ENCODE results near the gene ATXN7L1. TPM values are rescaled to one million over a fixed set of nuclear protein-coding genes. Genes with fewer than 3 reads are reported as not detected.

Gene ATXN7L1
- total RNA-seq, 3 donors from 2014 or later (not counting 1 experiment from before 2014, with no cell fraction given), result 37.5 to 48.6 (median 47.9) TPM

- Histone ChIP-seq H3K36me3 (ENCODE audit: control insufficient read depth, insufficient read depth, low read length) (no peaks in the 10 kb centered on the region), H3K9me3 (ENCODE audit: control insufficient read depth, insufficient read depth, low read length) (peaks cover 19% of the 10 kb centered on the region), H3K4me1 (ENCODE audit: control insufficient read depth, insufficient read depth, low read length) (no peaks in the 10 kb centered on the region), H3K4me3 (ENCODE audit: low read length) (no peak overlapping the region), H3K27me3 (ENCODE audit: control insufficient read depth, insufficient read depth, low read length) (no peaks in the 10 kb centered on the region), H3K27ac (ENCODE audit: low read length) (no peak overlapping the region)
- Mint-ChIP-seq H3K36me3 (peaks cover 13% of the 10 kb centered on the region), H3K27me3 (ENCODE audit: low read depth in 2 of 2) (no peaks in the 10 kb centered on the region), H3K9me3 (peaks cover 2 to 11% of the 10 kb centered on the region in 2 donors), H3K4me1 (peaks cover 9 to 27% of the 10 kb centered on the region in 2 donors), H3K27ac (no peak overlapping the region), H3K4me3 (no peak overlapping the region)
- intact Hi-C loops (cut with micrococcal nuclease), result no loop called here
- DNase-seq (no peak), ATAC-seq (no peak)
- no peak for TF ChIP-seq CTCF (IDR thresholded peaks at IDR 0.05)
These were observed 160.9 kb downstream of the ATXN7L1 start for GRCh38 chr7:105715528-105715927.

GRCh38 chr7:105713488-105714465, 162.6 kb downstream of the ATXN7L1 start:
- Mint-ChIP-seq H3K4me1 (peaks cover 15 to 26% of the 10 kb centered on the region in 2 donors), H3K9me3 (peaks cover 5 to 13% of the 10 kb centered on the region in 2 donors), H3K36me3 (peaks cover 20% of the 10 kb centered on the region), H3K27me3 (ENCODE audit: low read depth in 2 of 2) (no peaks in the 10 kb centered on the region), H3K27ac (no peak overlapping the region), H3K4me3 (no peak overlapping the region)
- H3K4me1 ChIP-seq (ENCODE audit: control insufficient read depth, insufficient read depth, low read length), result no peaks in the 10 kb centered on the region
- no peak overlapping the region for H3K4me3 ChIP-seq (ENCODE audit: low read length)
- no peaks in the 10 kb centered on the region for H3K36me3 ChIP-seq (ENCODE audit: control insufficient read depth, insufficient read depth, low read length)
- no peak for DNase-seq
- peaks cover 20% of the 10 kb centered on the region for H3K9me3 ChIP-seq (ENCODE audit: control insufficient read depth, insufficient read depth, low read length)
- intact Hi-C loops (cut with micrococcal nuclease), result no loop called here
- WGBS (ENCODE audit: insufficient coverage), result 74% methylated on average over 6 of the region's 6 CpGs
- H3K27ac ChIP-seq (ENCODE audit: low read length), result no peak overlapping the region
- no peak for ATAC-seq
- TF ChIP-seq CTCF (IDR thresholded peaks at IDR 0.05), result no peak
- no peaks in the 10 kb centered on the region for H3K27me3 ChIP-seq (ENCODE audit: control insufficient read depth, insufficient read depth, low read length)

- H3K27ac Mint-ChIP-seq, result no peak overlapping the region
- no peak overlapping the region for H3K4me3 Mint-ChIP-seq
- Histone ChIP-seq H3K36me3 (ENCODE audit: control insufficient read depth, insufficient read depth, low read length) (no peaks in the 10 kb centered on the region), H3K27me3 (ENCODE audit: control insufficient read depth, insufficient read depth, low read length) (no peaks in the 10 kb centered on the region), H3K27ac (ENCODE audit: low read length) (no peak overlapping the region), H3K4me1 (ENCODE audit: control insufficient read depth, insufficient read depth, low read length) (peaks cover 3% of the 10 kb centered on the region), H3K4me3 (ENCODE audit: low read length) (no peak overlapping the region), H3K9me3 (ENCODE audit: control insufficient read depth, insufficient read depth, low read length) (peaks cover 20% of the 10 kb centered on the region)
- intact Hi-C loops (cut with micrococcal nuclease), result no loop called here
- H3K27me3 Mint-ChIP-seq (ENCODE audit: low read depth in 2 of 2), result no peaks in the 10 kb centered on the region
- no peak for ATAC-seq
- H3K4me1 Mint-ChIP-seq, result peaks cover 16 to 26% of the 10 kb centered on the region in 2 donors
- DNase-seq, result no peak
- no peak for TF ChIP-seq CTCF (IDR thresholded peaks at IDR 0.05)
- H3K9me3 Mint-ChIP-seq, result peaks cover 5 to 13% of the 10 kb centered on the region in 2 donors
- peaks cover 20% of the 10 kb centered on the region for H3K36me3 Mint-ChIP-seq
- 50% methylated on average over 3 of the region's 3 CpGs for WGBS (ENCODE audit: insufficient coverage)
These were observed 163.5 kb downstream of the ATXN7L1 start for GRCh38 chr7:105712877-105713276.

All from natural killer cell (primary cell).